Measurements from ENCODE around the gene CUX1.
A peak's percentile ranks its signal among the peaks of the same experiment; 100 is the strongest.
"Not testable (repeated sequence)": the region's sequence is repeated elsewhere in the genome, so short reads cannot be mapped to it uniquely, and the experiment has no call there.

Gene CUX1

DNA sequence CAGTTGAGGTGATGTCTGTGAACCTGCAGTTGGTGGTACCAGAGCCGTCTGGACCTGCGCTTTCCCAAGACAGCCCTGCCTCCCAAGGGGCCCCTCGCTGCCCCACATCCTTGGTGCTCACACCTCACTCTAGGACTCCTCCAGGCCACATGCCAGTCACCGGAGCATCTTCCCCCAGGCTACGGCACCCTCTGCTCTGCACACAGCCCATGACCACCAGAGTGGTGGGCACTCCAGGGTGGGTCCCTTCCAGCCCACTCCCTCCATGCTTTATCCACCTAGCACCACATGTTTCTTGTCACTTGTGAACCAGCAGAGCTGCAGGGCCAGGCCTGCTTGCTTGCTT lies 285.6 kb downstream of the CUX1 start:
- DNase-seq (ENCODE audit: low spot score) = no peak

DNA sequence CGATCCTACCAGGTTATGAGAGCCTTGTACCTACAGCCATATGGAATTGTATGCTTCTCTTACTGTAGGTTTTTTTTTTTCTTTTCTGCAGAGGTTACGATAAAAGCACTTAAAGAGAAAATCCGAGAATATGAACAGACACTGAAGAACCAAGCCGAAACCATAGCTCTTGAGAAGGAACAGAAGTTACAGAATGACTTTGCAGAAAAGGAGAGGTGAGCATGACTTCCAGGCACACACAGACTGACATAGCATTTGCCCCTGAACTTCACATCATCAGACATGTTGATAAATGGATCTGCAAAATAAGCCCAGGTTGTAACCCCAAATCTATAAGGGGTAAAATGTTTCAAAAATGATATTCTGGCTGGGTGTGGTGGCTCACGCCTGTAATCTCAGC lies 286.8 kb downstream of the CUX1 start:
- no peak for DNase-seq (ENCODE audit: low spot score)

DNA sequence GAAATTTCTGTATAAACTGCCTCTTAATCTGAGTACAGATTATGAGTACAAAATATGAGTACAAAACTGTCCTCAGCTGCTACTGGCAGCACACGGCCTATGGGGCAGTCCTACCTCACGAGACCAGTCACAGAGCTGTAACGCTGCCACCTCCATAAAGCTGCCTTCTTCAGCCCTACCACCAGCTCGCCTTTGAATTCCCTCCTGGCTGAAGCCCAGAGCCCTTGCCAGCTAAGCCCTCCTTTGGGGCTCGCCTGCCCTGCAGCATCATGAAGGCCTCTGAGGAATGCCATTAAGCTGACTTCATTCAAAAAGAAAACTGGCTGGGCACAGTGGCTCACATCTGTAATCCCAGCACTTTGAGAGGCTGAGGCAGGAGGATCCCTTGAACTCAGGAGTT lies 289.2 kb downstream of the CUX1 start:
- DNase-seq (ENCODE audit: low spot score) = no peak

DNA sequence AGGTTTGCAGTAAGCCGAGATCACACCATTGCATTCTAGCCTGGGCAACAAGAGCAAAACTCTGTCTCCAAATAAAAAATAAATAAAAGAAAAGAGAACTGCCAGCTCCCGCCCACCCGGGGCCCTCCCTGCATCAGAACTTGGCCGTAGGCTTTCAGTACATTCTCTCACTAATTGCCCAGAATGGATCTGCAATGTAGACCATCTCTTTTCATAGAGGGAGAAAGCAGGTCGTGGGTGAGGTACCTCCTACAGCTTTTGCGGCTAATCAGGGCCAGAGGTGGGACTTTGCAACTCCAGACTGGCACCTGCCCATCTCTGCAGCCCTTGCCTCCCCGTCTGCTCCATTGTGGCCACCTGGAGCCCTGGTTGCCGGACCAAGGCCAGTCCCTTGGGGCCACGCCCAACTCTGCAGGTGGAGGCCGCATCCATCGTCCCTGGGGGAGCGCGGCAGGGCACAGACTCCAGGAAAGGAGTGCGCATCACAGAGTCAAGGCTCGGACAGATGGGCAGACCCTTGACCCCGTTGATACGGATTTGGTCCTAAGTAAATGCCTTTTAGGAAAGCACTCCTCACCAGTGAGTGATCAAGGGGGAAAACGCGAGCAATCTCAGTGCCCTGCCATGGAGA lies 290.2 kb downstream of the CUX1 start:
- DNase-seq (ENCODE audit: low spot score) = no peak

DNA sequence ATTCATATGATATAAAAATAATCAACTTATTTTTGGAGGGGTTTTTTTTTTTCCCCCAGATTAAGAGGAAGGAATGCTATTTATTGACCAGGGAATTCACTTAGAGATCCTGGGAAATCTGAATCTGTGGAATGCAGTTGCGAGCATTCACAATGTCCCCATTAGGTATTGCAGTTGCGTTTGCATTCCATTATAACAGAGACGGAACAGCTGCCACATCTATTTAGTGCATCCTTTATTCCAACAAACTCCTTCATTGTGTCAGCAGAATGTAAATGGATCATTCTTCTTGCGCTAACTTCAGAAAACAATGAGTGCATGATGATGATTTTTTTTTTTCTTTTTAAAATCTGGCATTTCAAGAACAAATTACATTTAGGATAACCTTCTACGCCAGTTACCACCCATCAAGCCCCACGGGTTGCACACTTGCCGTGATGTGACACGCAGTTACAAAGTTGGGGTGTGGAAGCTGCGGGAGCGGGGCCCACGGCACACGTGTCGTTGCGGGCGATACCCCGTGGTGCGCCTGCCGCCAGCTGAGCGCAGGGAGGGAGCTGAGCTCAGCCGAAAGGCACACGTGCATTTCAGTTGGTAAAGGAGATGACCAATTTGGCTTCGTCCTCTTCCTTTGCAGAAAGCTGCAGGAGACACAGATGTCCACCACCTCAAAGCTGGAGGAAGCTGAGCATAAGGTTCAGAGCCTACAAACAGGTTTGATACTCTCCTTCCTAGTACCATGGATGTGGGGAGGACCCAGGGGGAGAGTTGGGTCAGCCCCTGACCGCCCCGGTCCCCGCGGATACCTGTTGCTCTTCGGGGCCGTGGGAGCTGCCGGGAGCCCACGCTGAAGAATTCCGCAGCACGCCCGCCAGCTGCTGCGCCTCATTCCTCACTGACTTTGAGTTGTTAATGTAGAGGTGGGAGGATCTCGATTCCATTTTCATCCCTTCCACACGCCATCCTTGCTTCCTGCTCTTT lies 293.9 kb downstream of the CUX1 start:
- no peak for DNase-seq (ENCODE audit: low spot score)

DNA sequence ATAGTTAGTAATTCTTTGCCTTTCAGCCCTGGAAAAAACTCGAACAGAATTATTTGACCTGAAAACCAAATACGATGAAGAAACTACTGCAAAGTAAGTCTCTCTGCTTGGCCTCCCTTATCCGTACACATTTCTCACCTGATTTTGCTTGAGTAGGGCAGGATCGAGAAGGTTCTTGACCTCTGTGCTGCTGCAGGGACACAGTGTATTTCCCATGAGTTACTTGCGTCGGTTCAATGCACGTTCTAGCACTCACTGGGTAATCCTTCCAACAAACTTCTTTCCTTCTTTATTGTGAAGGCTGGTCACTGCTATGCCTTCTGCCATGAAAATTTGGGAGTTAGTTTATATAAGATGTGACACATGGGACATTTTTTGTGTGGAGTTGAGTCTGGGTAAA lies 297.8 kb downstream of the CUX1 start:
- DNase-seq (ENCODE audit: low spot score) = no peak

DNA sequence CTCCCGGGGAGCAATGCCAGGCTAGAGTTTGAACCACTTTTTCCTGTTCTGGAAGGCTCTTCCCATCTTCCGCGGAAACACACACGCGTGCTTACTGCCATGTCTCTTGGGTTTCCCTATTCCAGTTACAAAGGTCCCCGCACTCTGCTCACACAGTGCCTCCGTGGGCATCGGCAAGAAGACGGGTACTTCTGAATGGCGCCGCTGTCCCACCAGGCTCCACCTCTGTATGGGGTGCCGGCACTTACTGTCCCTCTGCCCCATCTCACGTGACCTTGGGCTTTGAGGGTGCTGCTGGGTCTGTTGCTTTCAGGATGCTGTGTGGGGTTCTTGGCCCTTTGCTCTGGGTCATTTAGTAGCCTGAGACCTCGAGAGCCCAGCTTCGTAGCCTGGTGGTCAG lies 298.5 kb downstream of the CUX1 start:
- no peak for DNase-seq (ENCODE audit: low spot score)

DNA sequence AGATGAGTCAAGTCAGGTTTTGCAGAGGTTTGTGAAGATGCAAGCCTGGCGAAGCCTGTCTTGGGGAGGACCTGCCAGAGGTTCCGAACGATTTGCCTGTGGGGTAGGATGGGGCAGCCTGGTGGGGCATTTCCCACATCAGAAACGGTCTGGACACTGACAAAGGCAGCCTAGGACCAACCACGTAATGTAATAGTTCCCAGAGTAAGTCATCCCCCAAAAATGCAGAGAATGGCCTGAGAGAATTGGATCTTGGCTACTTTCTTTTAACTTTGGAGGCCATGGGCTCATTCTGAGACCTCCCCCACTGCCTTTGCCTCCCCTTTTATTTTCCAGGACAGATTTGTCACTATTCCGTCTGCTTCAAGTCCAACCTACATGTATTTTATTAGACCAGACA lies 300.3 kb downstream of the CUX1 start:
- DNase-seq (ENCODE audit: low spot score) = no peak

DNA sequence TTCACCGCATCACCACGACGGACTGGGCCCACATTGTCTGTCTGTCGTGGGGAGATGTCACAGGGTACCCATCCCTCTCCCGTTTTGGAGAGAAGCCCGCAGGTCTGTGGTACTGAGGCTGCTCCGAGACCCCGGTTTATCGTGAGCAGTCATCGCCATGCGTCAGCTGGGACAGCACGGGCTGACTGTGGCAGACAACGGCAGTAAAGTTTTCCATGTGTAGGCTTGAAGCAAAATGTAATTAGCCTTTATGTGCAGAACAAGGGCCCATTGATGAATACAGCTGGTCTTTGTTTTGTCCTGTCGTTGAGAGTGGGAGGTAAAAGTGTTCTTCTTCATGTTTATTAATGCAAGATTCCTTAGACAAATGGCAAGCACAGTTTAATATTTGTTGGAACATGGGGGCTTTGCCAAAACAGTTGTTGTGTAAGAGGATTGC lies 301.8 kb downstream of the CUX1 start:
- DNase-seq (ENCODE audit: low spot score) = no peak

DNA sequence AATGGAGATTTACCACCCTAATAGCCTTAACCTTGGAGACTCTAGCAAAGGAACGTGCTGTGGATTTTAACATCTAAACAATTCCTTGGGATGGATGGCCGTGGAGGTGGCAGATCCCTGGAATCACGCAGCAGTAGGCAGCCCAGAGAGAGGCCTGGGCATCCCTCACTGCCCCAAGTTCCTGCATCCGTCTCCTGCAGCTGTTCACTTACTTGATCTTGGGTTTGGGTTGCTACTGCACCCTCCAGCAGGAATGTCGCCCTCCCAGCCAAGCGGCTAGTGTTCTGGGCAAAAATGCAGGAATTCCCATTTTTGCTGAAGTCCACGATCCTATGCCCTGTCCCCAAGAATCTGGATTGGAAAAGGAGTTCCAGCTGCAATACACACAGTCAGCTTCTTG lies 302.5 kb downstream of the CUX1 start:
- DNase-seq (ENCODE audit: low spot score) = no peak

DNA sequence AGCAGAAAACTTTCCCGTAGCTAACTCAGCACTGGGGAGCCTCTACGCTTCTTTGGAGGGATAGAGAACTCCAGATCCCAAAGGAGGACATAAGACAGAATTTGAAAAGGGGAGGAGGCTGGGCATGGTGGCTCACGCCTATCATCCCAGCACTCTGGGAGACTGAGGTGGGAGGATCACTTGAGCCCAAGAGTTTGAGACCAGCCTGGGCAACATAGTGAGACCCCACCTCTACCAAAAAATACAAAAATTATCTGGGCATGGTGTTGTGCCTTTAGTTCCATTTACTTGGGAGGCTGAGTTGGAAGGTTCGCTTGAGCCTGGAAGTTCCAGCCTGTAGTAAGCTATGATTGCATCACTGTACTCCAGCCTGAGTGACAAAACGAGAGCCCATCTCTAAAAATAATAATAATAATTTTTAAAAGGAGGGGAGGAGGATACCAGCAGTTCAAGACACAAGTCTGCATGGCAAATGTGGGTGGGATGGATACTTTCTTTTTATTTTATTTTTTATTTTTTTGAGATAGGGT lies 303.3 kb downstream of the CUX1 start:
- DNase-seq (ENCODE audit: low spot score) = no peak

DNA sequence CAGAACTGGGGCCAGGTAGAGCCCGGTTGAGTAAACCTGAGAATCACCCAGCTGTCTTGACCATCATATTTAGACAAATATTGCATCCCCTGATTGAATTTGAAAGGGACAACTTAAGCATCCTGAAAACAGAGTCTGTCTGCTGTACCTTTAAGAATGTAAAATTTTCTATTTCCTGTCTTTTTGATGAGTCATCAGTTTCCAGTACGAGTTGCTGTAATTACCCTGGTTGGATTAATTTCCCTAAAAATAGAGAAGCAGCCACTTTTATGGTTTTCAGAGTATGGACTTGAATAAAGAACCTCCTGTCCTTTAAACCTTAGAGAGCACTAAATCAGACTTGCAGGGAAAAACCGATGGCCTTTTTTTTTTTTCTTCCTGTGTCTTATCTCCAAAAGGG lies 304.6 kb downstream of the CUX1 start:
- no peak for DNase-seq (ENCODE audit: low spot score)

DNA sequence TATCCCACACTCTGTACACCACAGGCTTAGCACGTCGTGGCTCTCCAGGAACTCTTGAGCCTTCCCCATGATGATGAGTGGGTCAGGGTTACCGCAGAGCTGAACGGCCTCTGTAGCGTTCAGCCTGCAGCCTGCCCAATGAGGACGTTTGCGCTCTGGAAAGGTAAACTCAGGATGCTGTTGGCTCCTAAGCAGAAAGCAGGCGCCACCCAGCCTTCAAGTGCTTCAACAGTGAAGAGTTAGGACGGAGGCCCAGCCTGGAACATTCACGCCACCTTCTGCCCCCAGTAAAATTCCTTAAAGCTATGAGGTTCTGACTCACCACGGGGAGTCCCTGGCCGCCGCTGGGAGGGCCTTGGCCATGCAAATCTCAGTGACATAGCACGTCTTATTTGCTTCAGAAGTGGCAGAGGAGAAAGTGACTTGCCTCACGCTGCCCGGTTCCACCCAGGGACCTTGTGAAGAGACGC lies 307.7 kb downstream of the CUX1 start:
- no peak for DNase-seq (ENCODE audit: low spot score)

DNA sequence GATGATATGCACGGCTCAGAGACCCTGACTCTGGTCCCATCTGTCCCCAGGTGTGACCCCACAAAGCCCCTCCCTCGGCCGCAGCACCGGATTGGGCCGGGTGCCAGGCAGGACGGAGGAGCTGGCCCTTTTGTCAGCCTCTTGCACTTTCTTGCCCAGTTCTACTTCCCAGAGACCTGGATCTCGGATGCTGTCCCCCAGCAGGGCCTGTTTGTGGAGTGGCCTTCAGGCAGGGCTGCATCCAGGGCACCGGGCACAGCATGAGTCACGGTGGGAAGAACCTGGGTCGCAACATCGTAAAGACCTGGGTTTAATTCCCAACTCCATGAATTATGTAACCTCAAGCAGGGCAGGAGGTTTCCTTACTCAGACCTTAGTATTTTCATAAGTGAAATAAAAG lies 310.9 kb downstream of the CUX1 start:
- DNase-seq (ENCODE audit: low spot score) = no peak

DNA sequence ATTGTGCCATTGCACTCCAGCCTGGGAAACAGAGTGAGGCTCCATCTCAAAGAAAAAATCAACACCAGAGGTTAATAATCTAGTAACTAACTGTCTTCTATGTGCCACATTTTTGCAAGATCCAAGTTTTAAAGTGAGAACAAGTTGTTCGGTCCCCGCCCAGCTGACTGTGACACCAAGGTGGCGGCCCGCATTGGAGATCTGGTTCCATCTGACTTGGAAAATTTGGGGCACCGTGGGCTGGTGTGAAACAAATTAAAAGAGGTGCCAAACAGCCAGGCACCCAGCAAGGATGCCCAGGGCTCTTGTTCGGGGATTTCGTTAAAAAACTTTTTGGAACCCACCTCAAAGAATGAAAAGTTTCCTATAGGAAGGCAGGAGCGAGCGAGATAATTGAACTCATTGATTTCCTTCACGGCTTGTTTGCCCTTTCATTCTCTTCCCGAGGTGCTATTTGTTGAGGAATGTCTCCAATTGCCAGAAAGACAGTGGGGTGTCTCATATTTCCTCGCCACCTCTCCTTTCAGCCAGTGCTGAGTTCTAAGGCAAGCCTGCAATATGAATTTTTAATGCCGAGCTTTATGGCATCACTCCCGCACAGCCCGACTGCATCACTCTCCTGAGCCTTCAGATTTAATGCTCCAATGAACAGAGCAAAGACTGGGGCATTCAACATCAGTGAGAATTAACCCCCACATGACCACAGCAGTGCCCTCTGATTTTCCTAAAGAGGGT lies 312.4 kb downstream of the CUX1 start:
- no peak for DNase-seq (ENCODE audit: low spot score)

DNA sequence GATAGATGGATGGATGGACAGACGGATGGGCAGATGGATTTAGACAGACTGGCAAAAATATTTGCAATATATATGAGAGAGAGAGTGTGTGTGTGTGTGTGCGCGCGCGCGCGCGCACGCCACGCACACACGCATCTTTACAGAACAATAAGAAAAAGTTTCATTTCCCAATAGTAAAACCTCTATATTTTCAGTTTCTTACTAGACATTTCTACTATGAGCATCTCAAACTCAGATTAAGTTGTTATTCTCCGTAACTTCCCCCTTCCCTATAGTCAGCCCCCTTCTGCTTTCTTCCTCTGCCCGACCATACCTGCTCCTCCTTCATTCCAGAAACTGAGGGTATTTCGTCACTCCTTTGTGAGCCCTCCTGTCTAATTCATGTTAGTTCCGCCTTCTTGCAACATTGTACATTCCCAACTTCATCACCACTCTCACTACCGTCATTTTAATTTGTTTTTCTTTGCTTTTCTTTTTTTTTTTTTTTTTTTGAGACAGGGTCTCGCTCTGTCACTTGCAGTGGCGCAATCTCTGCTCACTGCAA lies 314.9 kb downstream of the CUX1 start:
- DNase-seq (ENCODE audit: low spot score) = no peak

DNA sequence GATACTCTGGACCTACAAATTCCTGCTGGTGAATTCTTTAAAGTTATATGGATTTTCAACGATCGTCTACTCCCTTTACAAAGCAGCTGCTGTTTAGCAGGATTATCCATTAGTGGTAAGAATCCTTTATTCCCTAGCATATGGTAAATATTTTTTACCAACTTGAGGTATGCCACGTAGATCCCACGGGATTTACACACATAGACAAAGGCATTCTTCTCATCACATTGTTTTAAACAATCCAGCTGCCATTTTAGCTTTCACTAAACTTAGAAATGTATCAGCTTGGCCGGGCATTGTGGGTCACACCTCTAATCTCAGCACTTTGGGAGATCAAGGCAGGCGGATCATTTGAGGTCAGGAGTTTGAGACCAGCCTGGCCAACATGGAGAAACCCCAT lies 321.2 kb downstream of the CUX1 start:
- DNase-seq (ENCODE audit: low spot score) = no peak

DNA sequence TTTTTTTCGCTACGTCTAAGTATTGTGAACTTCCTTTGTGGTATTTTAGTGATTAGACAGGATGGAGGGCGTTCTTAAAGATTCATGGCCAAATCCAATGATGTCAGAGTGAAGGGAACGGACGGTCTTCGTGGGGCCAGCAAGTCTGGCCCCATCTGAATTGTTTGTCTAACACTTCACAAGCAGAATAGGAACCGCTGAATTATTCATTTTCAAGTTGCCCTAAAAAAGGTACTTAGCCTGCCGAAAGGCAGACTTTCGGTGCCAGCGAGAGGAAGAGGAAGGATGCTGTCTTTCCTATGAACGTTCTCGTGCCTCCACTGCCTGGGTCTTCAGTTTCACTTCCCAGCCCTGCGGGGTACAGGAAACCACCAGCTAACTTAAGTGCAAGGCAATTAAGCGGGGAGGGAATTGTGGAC lies 323.5 kb downstream of the CUX1 start:
- peak; percentile 9 for DNase-seq (ENCODE audit: low spot score)

DNA sequence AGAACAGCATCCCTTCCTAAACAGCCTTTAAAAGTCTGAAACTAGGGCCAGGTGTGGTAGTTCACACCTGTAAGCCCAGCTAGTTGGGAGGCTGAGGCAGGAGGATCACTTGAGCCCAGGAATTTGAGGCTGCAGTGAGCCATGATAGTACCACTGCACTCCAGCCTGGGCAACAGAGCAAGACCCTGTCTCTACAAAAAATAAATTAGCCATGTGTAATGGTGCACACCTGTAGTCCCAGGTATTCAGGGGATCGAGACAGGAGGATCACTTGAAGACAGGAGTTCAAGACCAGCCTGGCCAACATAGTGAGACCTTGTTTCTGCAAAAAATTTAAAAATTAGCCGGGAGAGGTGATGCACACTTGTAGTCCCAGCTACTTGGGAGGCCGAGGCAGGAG lies 325.0 kb downstream of the CUX1 start:
- not testable (repeated sequence) for DNase-seq (ENCODE audit: low spot score)

DNA sequence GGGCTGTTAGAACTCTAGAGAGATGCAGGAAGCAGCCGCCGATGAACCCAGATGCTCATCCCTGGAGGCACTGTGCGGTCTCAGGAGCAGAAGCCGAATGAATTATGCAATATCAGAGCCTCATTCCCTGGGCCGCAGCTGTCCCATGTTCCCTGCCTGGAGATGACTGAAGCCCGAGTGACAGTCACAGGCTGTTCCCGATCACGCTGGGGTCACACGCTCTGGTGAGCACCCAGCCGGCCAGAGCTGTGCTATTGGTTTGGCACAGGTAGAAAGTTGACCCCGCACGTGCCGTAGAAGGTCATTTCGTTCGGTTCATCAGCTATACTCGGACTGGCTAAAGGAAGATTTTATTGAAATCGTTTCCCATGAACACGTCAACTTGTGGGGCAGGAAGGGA lies 328.7 kb downstream of the CUX1 start:
- DNase-seq (ENCODE audit: low spot score) = no peak

DNA sequence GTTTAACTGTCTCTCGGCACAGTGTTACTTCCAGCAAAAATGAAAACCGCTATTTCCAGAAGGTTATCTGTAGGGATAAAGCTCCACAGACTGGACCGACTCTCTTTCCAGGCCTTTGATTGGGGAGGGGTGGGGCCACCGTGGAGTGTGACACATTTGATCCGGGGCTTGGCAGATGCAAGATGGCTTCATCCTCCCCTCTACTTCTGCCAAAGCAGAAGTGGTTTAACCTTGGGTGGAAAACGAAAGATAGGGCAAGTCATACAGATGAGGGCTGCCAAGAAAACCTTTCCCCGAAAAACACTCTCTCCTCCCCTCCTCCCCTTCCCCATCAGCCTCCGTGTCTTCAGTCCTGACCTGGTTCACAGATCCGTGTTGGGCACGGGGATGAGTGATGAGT lies 329.6 kb downstream of the CUX1 start:
- no peak for DNase-seq (ENCODE audit: low spot score)

DNA sequence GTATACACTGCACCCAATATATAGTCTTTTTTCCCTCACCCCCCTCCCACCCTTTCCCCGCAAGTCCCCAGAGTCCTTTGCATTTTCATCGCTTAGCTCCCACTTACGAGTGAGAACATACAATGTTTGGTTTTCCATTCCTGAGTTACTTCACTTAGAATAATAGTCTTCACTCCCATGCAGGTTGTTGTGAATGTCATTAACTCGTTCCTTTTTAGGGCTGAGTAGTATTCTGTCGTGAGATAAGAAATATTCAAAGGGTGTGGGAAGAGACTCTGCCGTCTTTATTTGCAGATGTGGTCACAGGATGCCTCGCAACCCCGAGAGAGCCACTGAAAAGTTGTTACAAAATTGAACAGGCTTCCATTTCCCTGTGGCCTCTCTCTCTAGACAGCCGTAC lies 331.4 kb downstream of the CUX1 start:
- no peak for DNase-seq (ENCODE audit: low spot score)
